NCI-H1092 treated with DMSO at 0.1 percent for 48 hours (cell line): Measurements from ENCODE around the gene OR51G1.
"Not testable (repeated sequence)": the region's sequence is repeated elsewhere in the genome, so short reads cannot be mapped to it uniquely, and the experiment has no call there.

Experiments
- DNase-seq: peaks from one replicate; lab custom pipeline; 2025; lab: John Stamatoyannopoulos, UW

The OR51G1 gene

GRCh38 chr11:4924239-4924638 lies at the start of gene OR51G1:
OR51G1 (minus strand) TSS chr11:4924339; CDS start chr11:4924339, 0 bp downstream.
- DNase-seq, result no peak

GRCh38 chr11:4962816-4963215 lies 38.7 kb upstream of the OR51G1 start:
- no peak for DNase-seq

- no peak for DNase-seq
Observed at GRCh38 chr11:4960877-4961276, 36.7 kb upstream of the OR51G1 start.

GRCh38 chr11:4957396-4957795 lies 33.3 kb upstream of the OR51G1 start:
- DNase-seq, result no peak

GRCh38 chr11:4955613-4956012 lies 31.5 kb upstream of the OR51G1 start, which contains the start of gene OR51A2:
OR51A2 (minus strand) TSS chr11:4955713; CDS start chr11:4955713, 0 bp downstream.
- DNase-seq, result not testable (repeated sequence)

- DNase-seq, result no peak
Observed at GRCh38 chr11:4947505-4947904, 23.4 kb upstream of the OR51G1 start, which contains the start of gene OR51A4. OR51A4 (minus strand) TSS chr11:4947605; CDS start chr11:4947100, 505 bp downstream.

GRCh38 chr11:4936745-4937144 lies 12.6 kb upstream of the OR51G1 start:
- DNase-seq, result no peak

GRCh38 chr11:4932751-4933150 lies 8.6 kb upstream of the OR51G1 start:
- no peak for DNase-seq

GRCh38 chr11:4926608-4927007 lies 2.5 kb upstream of the OR51G1 start:
- DNase-seq, result no peak

- no peak for DNase-seq
Observed at GRCh38 chr11:4922304-4922703, 1.8 kb downstream of the OR51G1 start.

GRCh38 chr11:4921796-4922195 lies 2.3 kb downstream of the OR51G1 start:
- DNase-seq, result no peak

- no peak for DNase-seq
Observed at GRCh38 chr11:4919250-4919649, 4.9 kb downstream of the OR51G1 start, which contains the start of gene OR51G2. OR51G2 (minus strand) TSS chr11:4919350; CDS start chr11:4915663, 3,687 bp downstream.

- DNase-seq, result no peak
Observed at GRCh38 chr11:4916581-4916980, 7.6 kb downstream of the OR51G1 start.

- no peak for DNase-seq
Observed at GRCh38 chr11:4903484-4903883, 20.7 kb downstream of the OR51G1 start, which contains the start of gene OR51A7. OR51A7 (plus strand) TSS chr11:4903783; CDS start chr11:4907370, 3,587 bp downstream.

GRCh38 chr11:4891996-4892640 lies 32.0 kb downstream of the OR51G1 start:
- DNase-seq, result no peak

GRCh38 chr11:4890279-4890678 lies 33.9 kb downstream of the OR51G1 start:
- DNase-seq, result no peak

GRCh38 chr11:4887591-4887990 lies 36.5 kb downstream of the OR51G1 start:
- DNase-seq, result no peak

GRCh38 chr11:4886186-4886585 lies 38.0 kb downstream of the OR51G1 start:
- no peak for DNase-seq

- DNase-seq, result no peak
Observed at GRCh38 chr11:4884361-4884760, 39.8 kb downstream of the OR51G1 start.

GRCh38 chr11:4882543-4882942 lies 41.6 kb downstream of the OR51G1 start:
- peak; percentile 71 for DNase-seq

- DNase-seq, result peak; percentile 30
Observed at GRCh38 chr11:4881860-4882500, 42.2 kb downstream of the OR51G1 start, which contains the start of gene OR51T1. OR51T1 (plus strand) TSS chr11:4881900; CDS start chr11:4881900, 0 bp downstream.

GRCh38 chr11:4881188-4881587 lies 43.0 kb downstream of the OR51G1 start:
- no peak for DNase-seq
